ENCODE measurements around the gene FAM131B. TPM values are rescaled to one million over a fixed set of nuclear protein-coding genes. Genes with fewer than 3 reads are reported as not detected.
A peak's percentile ranks its signal among the peaks of the same experiment; 100 is the strongest.

The FAM131B gene
- total RNA-seq, 1 donor from 2014 or later, result 3.1 TPM

DNA sequence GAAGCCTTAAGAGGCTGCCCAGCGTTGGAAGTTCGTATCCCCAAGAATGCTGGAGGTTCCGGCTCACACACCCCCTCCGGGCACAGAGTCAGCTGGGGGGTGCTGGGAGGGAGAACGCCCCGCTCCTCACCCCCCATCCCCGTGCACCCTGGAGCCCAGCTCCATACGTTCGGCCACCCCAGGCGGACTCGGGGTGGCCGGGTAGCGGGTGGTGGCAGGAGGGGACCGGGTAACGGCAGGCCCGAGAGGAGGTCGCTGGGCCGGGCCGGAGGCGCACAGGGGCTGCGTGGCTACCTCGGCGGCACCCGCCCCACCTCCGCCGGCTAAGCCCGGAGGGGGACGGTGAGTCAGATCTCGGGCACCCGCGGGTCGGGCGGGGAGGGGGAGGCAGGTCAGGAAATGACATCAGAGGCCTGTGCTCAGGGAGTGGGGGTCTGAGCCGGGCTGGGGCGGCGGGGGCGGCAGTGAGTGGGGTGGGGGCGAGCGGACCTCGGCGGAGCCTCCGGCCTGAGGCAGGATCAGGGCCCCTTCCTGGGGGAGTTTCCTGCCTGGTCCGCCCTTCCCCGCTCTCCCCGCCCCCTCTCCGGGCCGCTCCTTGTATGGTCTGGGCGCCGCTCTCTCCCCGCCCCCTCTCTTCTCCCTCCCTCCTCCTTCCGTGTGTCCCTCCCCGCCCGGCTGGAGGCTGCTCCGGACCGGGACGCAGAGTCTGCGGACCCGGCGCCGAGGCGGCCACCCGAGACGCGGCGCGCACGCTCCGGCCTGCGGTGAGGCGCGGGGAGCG lies 18.3 kb upstream of the FAM131B start, which contains the start of gene ZYX:
Gene ZYX (plus strand): TSS at position 700 of the 781 bp plus-strand sequence. CDS start 227 bp downstream, outside the sequence.
- H3K4me3 Mint-ChIP-seq (ENCODE audit: unreplicated experiment), result peak within 1 kb of the TSS; percentile 89
- peak; percentile 97 for DNase-seq (ENCODE audit: low spot score)
- H3K36me3 Mint-ChIP-seq (ENCODE audit: low read depth), result peaks cover 6% of the 10 kb centered on the region
- TF ChIP-seq, protein P1, sequence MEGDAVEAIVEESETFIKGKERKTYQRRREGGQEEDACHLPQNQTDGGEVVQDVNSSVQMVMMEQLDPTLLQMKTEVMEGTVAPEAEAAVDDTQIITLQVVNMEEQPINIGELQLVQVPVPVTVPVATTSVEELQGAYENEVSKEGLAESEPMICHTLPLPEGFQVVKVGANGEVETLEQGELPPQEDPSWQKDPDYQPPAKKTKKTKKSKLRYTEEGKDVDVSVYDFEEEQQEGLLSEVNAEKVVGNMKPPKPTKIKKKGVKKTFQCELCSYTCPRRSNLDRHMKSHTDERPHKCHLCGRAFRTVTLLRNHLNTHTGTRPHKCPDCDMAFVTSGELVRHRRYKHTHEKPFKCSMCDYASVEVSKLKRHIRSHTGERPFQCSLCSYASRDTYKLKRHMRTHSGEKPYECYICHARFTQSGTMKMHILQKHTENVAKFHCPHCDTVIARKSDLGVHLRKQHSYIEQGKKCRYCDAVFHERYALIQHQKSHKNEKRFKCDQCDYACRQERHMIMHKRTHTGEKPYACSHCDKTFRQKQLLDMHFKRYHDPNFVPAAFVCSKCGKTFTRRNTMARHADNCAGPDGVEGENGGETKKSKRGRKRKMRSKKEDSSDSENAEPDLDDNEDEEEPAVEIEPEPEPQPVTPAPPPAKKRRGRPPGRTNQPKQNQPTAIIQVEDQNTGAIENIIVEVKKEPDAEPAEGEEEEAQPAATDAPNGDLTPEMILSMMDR (IDR thresholded peaks at IDR 0.05), result no peak
- H3K27me3 Mint-ChIP-seq (ENCODE audit: low read depth), result no peaks in the 10 kb centered on the region
- peak within 1 kb of the TSS; percentile 98 for H3K27ac Mint-ChIP-seq (ENCODE audit: unreplicated experiment)
- no peaks in the 10 kb centered on the region for H3K9me3 Mint-ChIP-seq (ENCODE audit: low read depth)
- peaks cover 21% of the 10 kb centered on the region for H3K4me1 Mint-ChIP-seq (ENCODE audit: low read depth)

- Mint-ChIP-seq H3K9me3 (ENCODE audit: low read depth) (no peaks in the 10 kb centered on the region), H3K4me3 (ENCODE audit: unreplicated experiment) (peak overlapping the region; percentile 89), H3K4me1 (ENCODE audit: low read depth) (peaks cover 22% of the 10 kb centered on the region), H3K27me3 (ENCODE audit: low read depth) (no peaks in the 10 kb centered on the region), H3K27ac (ENCODE audit: unreplicated experiment) (peak overlapping the region; percentile 98), H3K36me3 (ENCODE audit: low read depth) (peaks cover 6% of the 10 kb centered on the region)
- TF ChIP-seq, protein P1 (IDR thresholded peaks at IDR 0.05), result peak; percentile 98
- peak; percentile 92 for DNase-seq (ENCODE audit: low spot score)
Observed at GRCh38 chr7:143380260-143380645, 17.7 kb upstream of the FAM131B start.

GRCh38 chr7:143379611-143380259 lies 17.2 kb upstream of the FAM131B start:
- Mint-ChIP-seq H3K36me3 (ENCODE audit: low read depth) (peaks cover 6% of the 10 kb centered on the region), H3K9me3 (ENCODE audit: low read depth) (no peaks in the 10 kb centered on the region), H3K4me1 (ENCODE audit: low read depth) (peaks cover 23% of the 10 kb centered on the region), H3K27me3 (ENCODE audit: low read depth) (no peaks in the 10 kb centered on the region), H3K27ac (ENCODE audit: unreplicated experiment) (peak overlapping the region; percentile 98), H3K4me3 (ENCODE audit: unreplicated experiment) (peak overlapping the region; percentile 89)
- DNase-seq (ENCODE audit: low spot score), result no peak
- TF ChIP-seq, protein P1 (IDR thresholded peaks at IDR 0.05), result no peak

- Mint-ChIP-seq H3K36me3 (ENCODE audit: low read depth) (no peaks in the 10 kb centered on the region), H3K27ac (ENCODE audit: unreplicated experiment) (no peak overlapping the region), H3K27me3 (ENCODE audit: low read depth) (no peaks in the 10 kb centered on the region), H3K4me3 (ENCODE audit: unreplicated experiment) (no peak overlapping the region), H3K4me1 (ENCODE audit: low read depth) (peaks cover 32% of the 10 kb centered on the region), H3K9me3 (ENCODE audit: low read depth) (no peaks in the 10 kb centered on the region)
- DNase-seq (ENCODE audit: low spot score), result no peak
- TF ChIP-seq, protein P1 (IDR thresholded peaks at IDR 0.05), result no peak
Observed at GRCh38 chr7:143376396-143376795, 13.9 kb upstream of the FAM131B start.

GRCh38 chr7:143375298-143376034 lies 13.0 kb upstream of the FAM131B start:
- H3K4me1 Mint-ChIP-seq (ENCODE audit: low read depth), result peaks cover 32% of the 10 kb centered on the region

More at GRCh38 chr7:143375298-143376034, 13.0 kb upstream of the FAM131B start:
- no peak overlapping the region for H3K4me3 Mint-ChIP-seq (ENCODE audit: unreplicated experiment)
- H3K27me3 Mint-ChIP-seq (ENCODE audit: low read depth), result no peaks in the 10 kb centered on the region
- H3K9me3 Mint-ChIP-seq (ENCODE audit: low read depth), result no peaks in the 10 kb centered on the region
- no peaks in the 10 kb centered on the region for H3K36me3 Mint-ChIP-seq (ENCODE audit: low read depth)
- H3K27ac Mint-ChIP-seq (ENCODE audit: unreplicated experiment), result peak overlapping the region; percentile 23
- TF ChIP-seq, protein P1 (IDR thresholded peaks at IDR 0.05), result no peak
- peak; percentile 51 for DNase-seq (ENCODE audit: low spot score)
